ENCODE data around the gene DMBT1. TPM values are rescaled to one million over a fixed set of nuclear protein-coding genes. Genes with fewer than 3 reads are reported as not detected.

DMBT1 gene
- total RNA-seq, 1 donor from 2014 or later: not detected

GRCh38 chr10:122638106-122638505, 77.6 kb downstream of the DMBT1 start:
- peaks cover 4% of the 10 kb centered on the region for H3K4me1 Mint-ChIP-seq
- H3K27ac Mint-ChIP-seq (ENCODE audit: unreplicated experiment): peak overlapping the region; percentile 47
- no peak overlapping the region for H3K4me3 Mint-ChIP-seq
- no peaks in the 10 kb centered on the region for H3K36me3 Mint-ChIP-seq (ENCODE audit: low read depth)
- H3K9me3 Mint-ChIP-seq: no peaks in the 10 kb centered on the region
- no peak for TF ChIP-seq CTCF (conservative IDR thresholded peaks at IDR 0.05)
- no peaks in the 10 kb centered on the region for H3K27me3 Mint-ChIP-seq (ENCODE audit: low read depth)
- DNase-seq (ENCODE audit: low read depth, low spot score): no peak

GRCh38 chr10:122639801-122640200, 79.2 kb downstream of the DMBT1 start:
- H3K36me3 Mint-ChIP-seq (ENCODE audit: low read depth): no peaks in the 10 kb centered on the region
- no peak for TF ChIP-seq CTCF (conservative IDR thresholded peaks at IDR 0.05)

GRCh38 chr10:122640921-122641320, 80.4 kb downstream of the DMBT1 start:
- peaks cover 3% of the 10 kb centered on the region for H3K27me3 Mint-ChIP-seq (ENCODE audit: low read depth)

More at GRCh38 chr10:122639801-122640200, 79.2 kb downstream of the DMBT1 start:
- H3K4me1 Mint-ChIP-seq: no peaks in the 10 kb centered on the region
- H3K4me3 Mint-ChIP-seq: no peak overlapping the region
- peaks cover 1% of the 10 kb centered on the region for H3K27me3 Mint-ChIP-seq (ENCODE audit: low read depth)
- no peaks in the 10 kb centered on the region for H3K9me3 Mint-ChIP-seq
- H3K27ac Mint-ChIP-seq (ENCODE audit: unreplicated experiment): no peak overlapping the region
- no peak for DNase-seq (ENCODE audit: low read depth, low spot score)

GRCh38 chr10:122642726-122643605, 82.4 kb downstream of the DMBT1 start:
- Mint-ChIP-seq H3K27me3 (ENCODE audit: low read depth) (peaks cover 3% of the 10 kb centered on the region), H3K9me3 (no peaks in the 10 kb centered on the region), H3K27ac (ENCODE audit: unreplicated experiment) (peak overlapping the region; percentile 67), H3K36me3 (ENCODE audit: low read depth) (no peaks in the 10 kb centered on the region), H3K4me1 (no peaks in the 10 kb centered on the region), H3K4me3 (no peak overlapping the region)
- TF ChIP-seq CTCF (conservative IDR thresholded peaks at IDR 0.05): no peak
- DNase-seq (ENCODE audit: low read depth, low spot score): no peak

More at GRCh38 chr10:122640921-122641320, 80.4 kb downstream of the DMBT1 start:
- no peak for TF ChIP-seq CTCF (conservative IDR thresholded peaks at IDR 0.05)
- no peak for DNase-seq (ENCODE audit: low read depth, low spot score)
- Mint-ChIP-seq H3K9me3 (no peaks in the 10 kb centered on the region), H3K36me3 (ENCODE audit: low read depth) (no peaks in the 10 kb centered on the region), H3K4me1 (no peaks in the 10 kb centered on the region), H3K27ac (ENCODE audit: unreplicated experiment) (no peak overlapping the region), H3K4me3 (no peak overlapping the region)

- no peak overlapping the region for H3K4me3 Mint-ChIP-seq
Measured at GRCh38 chr10:122643931-122644534, 83.5 kb downstream of the DMBT1 start.

More at GRCh38 chr10:122643931-122644534, 83.5 kb downstream of the DMBT1 start:
- Mint-ChIP-seq H3K4me1 (peaks cover 4% of the 10 kb centered on the region), H3K9me3 (no peaks in the 10 kb centered on the region), H3K36me3 (ENCODE audit: low read depth) (no peaks in the 10 kb centered on the region), H3K27me3 (ENCODE audit: low read depth) (peaks cover 8% of the 10 kb centered on the region), H3K27ac (ENCODE audit: unreplicated experiment) (no peak overlapping the region)
- DNase-seq (ENCODE audit: low read depth, low spot score): no peak
- no peak for TF ChIP-seq CTCF (conservative IDR thresholded peaks at IDR 0.05)
